ENCODE data around the gene SPATA13.

The SPATA13 gene

DNA sequence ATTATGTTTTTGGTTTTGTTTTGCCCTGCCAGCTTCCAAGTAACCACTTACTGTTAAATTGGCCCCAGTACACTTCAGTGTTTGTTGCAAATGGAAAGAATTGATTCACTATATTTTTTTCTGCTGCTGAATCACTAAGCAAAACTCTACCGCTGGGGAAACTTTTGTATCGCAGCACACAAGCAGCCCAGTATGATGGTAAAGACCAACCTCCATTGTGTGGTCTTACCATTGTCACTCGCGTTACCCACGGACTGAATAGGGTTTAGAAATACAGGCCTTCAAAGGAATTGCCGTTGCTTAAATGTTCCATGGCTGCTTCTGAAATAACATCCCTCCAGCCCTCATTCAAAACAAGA is 7.9 kb downstream of the SPATA13 start:
- DNase-seq = no peak

DNA sequence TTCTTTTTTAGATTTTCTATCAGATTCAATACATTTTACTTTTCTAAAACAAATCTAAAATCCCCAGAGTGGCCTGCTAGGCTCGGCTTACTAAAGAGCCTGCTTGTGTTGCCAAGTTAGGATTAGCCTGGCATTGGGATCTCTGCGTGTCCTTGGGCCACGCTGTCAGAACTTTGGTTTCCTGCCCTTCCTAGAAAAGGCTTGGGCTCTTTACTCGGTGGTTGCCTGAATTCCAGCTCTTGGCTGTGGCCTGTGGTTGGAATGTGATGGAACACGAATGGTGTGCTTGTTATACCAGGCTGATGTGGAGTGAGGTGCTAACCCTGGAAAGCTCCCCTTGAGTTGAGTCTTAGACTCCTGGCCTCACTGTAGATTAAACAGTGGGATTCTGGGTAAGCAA is 8.5 kb downstream of the SPATA13 start:
- DNase-seq = no peak

DNA sequence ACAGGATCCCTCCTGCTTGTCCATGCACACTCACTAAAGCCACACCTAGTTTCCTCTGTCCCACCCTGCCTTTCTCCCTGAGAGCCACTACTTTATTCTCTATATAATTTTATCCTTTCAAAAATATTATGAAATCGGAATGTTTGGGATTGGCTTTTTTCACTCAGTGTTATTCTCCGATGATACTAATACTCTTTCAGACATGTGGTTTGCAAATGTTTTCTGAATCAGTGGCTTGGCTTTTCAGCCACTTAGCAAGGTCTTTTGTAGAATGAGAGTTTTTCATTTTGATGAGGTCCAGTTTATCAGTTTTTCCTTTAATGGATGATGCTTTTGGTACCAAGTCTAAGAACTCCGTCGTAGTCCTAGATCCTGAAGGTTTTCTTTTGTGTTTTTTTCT is 11.6 kb downstream of the SPATA13 start:
- no peak for DNase-seq

DNA sequence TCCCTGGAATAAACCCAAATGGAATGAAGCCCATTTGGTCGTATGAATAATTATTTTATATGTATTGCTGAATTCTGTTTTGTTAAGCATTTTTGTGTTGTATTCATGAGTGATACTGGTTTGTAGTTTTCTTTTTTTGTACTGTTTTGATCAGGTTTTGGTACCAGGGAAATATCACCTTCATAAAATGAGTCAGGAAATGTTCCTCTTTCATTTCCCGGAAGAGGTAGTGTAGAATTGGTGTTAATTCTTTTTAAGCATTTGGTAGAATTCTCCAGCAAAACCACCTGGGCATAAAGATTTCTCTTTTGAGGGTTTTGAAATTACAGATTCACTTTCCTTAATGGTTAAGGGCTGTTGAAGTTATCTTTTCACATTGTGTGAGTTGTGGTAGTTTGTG is 13.3 kb downstream of the SPATA13 start:
- no peak for DNase-seq

DNA sequence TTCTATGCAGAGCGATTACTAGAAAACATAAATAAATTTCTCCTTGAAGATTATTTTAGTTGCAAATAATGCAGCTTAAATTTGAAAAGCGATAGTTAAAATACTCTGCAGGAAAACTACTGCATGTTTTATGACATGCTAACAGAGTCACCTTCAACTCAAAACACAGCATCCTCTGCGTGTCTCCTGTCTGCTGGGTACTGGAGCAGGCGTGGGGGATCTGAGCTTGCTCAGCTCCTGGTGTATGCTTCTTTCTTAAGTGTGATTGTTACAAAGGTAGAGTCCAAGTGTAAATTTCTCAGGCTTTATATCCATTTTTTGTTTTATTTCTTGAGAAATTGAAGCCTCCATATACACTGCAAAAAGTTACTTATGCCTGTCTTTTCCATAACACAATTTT is 15.3 kb downstream of the SPATA13 start:
- DNase-seq = no peak

DNA sequence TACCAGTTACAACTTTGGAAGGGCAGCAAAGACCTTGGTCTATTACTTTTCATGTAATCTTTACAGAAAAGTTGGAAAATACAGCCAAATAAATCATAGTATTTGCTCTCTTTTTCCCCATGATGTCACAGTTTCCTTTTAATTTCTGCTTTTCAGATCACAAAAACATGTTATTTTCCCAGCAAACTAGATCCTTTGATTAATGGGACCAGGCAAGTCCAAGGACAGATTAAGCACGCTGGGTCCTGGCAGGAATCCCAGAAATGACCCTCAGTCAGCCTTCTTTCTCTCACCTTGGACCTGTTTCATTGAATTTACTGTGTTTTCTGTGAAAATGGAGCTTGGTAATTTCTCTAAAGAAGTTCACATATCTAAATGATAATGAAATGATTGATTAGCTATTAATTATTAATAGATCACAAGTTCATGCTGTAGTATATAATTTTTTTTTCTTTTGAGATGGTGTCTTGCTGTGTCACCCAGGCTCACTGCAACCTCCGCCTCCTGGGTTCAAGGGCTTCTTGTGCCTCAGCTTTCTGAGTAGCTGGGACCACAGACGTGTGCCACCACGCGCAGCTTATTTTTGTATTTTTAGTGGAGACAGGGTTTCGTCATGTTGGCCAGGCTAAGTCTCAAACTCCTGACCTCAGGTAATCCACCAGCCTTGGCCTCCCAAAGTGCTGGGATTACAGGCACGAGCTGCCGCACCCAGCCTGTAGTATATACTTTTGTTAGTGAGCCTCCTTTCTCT is 16.0 kb downstream of the SPATA13 start:
- no peak for DNase-seq

DNA sequence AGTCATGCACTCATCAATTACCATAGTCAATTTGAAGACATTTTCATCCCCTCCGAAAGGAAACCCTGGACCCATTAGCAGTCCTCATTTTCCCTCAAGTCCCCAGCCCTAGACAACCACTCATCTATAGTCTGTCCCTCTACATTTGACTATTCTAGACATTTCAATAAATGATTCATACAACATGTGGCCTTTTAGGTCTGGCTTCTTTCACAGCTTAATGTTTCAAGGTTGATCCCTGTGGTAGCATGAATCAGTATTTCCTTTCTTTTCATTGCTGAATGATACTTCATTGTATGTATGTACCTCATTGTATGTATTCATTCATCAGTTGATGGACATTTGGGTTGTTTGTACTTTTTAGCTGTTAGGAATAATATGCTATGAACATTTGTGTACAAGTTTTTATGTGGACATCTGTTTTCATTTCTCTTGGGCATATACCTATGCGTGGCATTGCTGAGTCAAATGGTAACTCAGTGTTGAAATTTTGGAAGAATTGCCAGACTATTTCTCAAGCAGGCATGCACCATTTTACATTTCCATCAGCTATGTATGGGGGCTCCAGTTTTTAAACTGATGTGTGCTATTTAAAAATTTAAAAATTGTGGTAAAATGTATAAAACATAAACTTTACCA is 18.4 kb downstream of the SPATA13 start:
- DNase-seq = no peak

DNA sequence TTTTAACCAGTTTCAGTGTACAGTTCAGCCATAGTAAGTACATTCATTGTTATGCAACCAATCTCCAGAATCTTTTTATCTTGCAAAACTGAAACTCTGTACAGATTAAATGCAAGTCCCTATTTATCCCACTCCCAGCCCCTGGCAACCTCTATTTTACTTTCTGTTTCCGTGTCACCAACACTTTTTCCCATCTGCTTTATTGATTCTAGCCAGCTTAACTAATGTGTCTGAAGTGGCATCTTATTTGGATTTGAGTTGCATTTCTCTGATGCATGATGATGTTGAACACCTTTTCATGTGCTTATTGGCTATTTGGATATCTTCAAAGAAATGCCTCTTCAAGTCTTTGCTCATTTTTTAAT is 18.9 kb downstream of the SPATA13 start:
- no peak for DNase-seq

DNA sequence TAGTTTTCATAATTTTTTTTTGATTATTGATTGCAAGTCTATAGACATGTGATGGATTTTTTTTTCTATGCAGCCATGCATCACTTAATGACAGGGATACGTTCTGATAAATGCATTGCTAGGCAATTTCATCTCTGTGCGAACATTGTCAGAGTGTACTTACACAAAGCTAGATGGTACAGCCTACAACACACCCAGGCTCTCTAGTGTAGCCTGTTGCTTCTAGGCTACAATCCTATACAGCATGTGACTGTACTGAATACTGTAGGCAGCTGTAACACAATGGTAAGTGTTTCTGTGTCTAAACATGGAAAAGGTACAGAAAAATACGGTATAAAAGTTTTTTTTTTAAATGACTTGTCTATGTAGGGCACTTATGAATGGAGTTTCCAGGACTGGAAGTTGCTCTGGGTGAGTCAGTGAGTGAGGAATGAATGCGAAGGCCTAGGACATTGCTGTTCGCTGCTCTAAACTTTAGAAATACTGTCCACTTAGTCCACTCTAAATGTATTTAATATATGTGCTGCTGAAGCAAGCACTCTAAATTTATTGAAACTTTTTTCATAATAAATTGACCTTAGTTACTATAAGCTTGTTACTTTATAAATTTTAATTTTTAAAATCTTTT is 20.3 kb downstream of the SPATA13 start:
- no peak for DNase-seq

DNA sequence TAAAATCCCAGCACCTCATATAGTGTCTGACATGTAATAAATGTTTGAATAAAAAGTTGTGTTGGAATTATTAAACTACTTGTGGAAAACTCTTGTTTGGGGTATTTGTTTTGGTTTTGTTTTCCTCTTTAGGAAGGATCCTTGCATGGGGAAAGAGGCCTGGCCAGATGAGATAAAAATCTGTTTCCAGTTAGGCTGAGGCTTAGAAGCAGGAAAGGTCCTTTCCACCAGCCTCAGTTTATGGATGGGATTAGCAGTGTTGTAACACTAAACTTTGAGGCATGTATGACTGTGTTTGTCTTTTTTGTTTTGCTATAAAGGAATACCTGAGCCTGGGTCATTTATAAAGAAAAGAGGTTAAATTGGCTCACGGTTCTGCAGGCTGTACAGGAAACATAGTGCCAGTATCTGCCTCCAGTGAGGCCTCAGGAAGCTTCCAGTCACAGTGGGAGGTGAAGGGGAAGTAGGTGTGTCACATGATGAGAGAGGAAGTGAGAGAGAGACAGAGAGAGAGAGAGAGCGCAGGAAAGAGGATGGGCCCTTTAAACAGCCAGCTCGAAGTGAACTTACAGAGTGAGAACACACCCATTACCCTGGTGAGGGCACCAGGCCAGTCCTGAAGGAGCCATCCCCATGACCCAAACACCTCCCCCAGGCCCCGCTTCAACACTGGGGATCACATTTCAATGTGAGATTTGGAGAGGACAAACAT is 21.6 kb downstream of the SPATA13 start:
- DNase-seq = no peak

DNA sequence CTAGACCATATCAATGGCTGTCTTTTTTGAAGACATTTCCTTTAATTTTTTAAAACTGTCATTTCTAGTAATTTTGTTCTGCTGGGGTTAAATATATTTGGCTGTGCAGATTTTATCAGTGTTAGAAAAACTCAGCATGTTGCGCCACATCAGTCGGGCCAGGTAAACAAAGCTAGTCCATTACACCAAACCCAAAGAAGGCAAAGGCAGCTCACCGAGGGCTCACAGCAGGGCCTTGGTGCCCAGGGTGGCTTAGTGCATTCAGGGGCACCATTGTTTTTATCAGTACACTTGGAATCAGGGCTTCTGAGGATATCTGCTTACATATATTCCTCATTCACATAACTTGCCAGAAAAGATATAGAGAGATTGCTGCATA is 22.2 kb downstream of the SPATA13 start:
- DNase-seq = no peak

DNA sequence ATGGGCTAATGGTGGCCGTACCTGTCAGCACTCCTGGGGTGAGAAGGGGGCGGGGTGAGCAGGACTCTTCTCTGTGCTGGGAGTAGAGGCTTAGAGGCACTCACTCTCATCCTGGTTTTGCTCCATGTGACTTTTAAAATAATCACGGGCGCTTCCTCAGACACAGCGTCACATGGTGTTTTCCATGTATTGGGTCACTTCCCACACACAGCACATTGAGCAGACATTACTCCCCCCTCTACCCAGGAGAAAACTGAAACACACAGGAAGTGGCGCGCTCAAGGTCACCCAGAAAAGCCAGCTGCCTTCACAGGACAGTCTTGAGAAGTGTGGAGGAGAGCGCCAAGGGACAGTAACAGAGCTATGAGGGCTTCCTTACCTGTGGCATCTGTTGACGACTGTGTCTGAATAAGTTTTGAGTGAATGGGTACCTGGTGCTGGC is 23.2 kb downstream of the SPATA13 start:
- no peak for DNase-seq

DNA sequence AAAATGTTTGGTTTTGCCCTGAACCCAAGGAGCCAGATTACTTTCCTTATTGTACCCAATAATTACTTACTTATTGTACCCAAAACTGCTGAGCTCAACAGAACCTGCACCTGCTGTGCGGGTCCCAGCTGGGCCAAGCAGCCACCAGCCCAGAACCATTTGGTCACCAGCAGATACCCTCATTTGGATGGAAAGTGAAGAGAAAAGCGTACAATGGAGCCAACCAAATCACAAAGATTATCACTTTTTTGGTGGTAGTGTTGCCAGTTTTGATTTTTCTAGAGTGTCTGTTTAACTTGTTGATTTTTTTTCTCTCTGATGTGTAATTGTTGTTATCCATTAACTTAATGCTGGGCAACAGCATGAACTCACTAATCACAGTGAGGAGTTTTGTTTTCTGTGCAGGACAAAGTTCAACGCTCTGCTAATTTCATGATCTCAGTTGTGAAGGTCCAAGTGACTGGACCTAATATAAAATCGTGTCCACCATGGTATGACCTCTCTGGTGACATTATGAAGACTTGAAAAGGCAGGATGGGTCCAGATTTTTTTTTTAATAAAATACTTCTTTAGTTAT is 23.8 kb downstream of the SPATA13 start:
- DNase-seq = no peak

DNA sequence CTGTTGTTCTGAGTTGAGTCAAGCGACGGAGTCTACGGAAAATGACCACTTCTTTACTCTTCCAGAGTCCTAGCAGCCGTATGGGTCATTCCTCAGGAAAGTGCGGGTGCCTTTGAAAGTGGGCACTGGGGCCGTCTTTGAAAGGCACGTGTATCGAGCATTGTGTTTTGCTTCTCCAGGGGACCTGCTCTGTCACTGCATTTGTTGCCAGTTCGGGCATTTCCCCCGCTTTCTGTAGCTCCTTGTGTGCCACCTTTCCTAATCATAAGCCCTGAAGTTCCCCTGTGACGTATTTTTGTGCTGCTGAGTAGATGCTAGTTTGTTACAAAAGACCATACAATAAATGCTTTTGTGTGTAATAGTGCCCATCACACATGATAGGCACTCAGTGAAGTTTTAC is 24.4 kb downstream of the SPATA13 start:
- DNase-seq = no peak

DNA sequence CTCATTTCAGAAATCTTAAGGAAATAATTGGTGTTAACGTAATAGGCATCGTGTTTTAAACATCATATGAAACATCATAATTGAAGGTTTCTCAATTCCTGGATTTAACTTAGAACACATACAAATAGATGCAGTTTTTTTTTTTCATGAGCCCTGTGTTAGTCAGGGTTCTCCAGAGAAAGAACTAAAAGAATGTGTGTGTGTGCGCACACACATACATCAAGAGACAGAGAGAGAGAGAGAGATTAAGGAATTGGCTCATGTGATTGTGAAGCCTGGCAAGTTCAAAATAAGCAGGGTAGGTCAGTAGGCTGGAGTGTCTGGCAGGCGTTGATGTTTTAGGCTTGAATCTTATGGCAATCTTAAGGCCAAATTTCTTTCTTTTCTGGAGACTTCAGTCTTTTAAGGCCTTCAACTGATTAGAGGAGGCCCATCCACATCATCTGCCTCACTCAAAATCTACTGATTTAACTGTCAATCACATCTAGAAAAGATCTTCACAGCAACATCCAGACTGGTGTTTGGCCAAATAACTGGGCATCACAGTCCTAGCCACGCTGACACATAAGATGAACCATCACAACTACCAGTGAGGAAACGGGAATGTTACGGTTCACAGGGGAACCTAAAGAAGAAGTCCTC is 25.2 kb downstream of the SPATA13 start:
- no peak for DNase-seq

DNA sequence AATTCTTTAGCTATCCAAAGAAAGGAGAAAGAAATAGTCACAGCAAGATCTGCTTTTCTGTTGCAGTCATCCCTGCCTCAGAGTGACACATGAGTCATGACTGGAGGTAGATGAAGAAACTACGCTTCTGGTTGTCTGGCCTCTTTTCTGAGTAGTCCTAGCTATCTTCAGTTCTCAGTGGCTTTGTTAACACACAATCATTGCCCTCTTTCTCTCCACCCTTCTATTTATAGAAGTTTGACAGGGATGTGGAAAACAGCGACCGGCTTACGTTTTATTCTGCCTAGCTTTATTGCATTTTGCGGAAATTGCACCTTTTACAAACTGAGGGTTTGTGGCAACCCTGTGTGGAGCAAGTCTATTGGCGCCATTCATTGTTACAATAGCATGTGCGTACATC is 26.7 kb downstream of the SPATA13 start:
- DNase-seq = no peak

DNA sequence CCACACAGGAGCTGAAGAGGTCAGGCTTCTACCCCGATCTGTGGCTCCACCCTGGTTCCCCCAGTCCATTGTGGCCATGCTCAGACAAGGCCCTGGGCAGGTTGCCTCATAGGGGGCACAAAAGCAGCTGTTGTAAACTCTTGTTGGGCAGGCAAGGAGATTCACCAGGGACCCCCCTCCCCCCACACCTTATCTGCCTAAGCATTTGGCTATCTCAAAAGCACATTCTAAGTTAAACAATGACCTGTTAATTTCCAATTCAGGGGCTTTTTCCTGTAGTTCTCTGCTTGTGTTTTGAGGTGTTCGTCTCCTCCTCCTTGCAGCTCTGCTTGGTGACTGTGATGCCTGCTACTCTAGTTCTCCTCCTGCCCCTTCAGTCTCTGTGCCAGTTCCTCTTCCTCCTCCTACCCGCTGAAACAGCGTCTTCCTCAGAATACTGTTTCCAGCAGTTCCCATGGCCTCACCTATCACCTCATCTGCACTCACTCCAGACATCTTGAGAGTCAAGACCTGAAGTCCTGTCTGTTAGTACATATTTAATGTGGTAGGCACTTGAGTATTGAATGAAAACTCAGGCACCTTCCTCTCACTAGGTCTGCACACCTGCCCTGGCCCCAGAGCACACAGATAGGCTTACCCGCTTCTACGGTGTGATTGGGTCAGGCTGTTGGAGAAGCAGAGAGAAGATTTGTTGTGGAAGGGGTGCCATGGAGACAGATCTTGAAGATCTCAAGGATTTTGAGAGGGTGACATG is 31.7 kb downstream of the SPATA13 start:
- DNase-seq = no peak

DNA sequence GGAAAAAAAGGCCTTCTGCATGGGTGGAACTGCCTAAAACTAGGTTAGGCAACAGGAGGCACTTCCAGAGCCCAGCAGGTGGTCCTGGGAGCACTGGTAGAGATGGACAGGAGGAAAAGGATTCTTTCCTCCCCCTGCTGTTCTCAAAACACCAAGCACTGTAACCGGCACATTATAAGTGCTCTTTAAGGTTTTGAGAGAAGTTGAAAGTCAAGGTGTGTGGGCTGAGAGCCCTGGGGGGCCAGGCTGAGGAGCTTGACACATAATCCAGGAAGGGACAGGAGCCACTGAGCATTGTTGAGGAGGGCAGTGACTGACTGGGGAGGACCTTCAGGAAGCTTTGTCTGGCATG is 32.3 kb downstream of the SPATA13 start:
- DNase-seq = no peak

DNA sequence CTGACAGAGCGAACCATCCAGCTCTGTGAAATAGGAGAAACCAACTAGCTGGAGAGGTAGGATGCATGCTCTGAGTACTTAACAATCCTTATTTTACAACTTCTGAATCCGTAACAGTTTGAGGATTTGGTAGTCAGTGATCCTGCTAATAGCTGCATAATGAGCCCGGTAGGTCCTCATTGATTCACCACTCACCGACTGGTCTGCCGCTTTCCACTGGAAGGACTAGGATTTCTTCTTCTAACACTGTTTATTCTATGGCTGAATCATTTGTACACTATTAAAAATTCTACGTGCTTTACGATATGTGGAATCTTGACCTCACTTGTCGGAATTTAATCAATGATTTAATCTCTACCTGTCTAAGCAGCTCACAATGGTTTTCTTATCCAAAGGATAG is 33.9 kb downstream of the SPATA13 start:
- DNase-seq = no peak

DNA sequence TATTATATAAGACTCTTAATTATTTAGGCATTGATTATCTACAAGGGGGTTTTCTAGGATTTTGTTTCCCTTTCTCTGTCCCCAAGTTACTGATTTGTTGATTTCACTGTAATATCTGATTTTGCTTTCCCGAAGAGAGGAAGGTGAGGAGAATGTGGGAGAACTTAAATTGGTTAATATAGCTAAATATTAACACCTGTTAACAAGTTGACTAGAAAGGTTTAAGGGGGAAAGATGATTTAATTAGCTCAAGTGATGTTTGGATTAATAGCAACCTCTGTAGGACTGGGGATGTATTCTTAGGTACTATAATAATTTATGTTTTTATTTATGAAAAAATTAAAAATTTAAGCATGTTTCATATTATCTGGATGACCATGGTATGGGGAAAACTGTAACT is 35.1 kb downstream of the SPATA13 start:
- DNase-seq = no peak

DNA sequence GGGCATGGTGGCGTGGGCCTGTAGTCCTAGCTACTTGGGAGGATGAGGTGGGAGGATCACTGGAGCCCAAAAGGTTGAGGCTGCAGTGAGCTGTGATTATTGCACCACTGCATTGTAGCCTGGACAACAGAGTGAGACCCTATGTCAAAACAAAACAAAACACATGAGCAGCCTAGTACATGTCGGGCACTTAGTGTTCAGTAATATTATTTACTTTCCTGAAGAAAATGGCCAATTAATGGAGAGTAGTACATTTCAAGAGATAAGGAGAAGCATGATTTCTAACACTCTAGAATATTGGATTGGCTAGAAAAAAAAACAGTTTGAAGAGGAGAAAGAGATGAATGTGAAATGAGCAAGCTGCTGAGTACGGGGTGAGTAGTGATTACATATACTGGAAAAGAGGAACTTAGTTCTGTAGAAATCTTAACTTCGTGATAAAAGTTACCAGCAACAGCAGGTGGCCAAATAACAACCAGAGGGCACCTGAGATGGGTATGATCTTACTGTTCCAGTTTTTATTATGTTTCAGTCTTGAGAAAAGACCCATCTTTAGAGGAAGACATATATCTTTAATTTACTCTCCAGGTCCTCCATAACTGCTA is 36.2 kb downstream of the SPATA13 start:
- DNase-seq = no peak

DNA sequence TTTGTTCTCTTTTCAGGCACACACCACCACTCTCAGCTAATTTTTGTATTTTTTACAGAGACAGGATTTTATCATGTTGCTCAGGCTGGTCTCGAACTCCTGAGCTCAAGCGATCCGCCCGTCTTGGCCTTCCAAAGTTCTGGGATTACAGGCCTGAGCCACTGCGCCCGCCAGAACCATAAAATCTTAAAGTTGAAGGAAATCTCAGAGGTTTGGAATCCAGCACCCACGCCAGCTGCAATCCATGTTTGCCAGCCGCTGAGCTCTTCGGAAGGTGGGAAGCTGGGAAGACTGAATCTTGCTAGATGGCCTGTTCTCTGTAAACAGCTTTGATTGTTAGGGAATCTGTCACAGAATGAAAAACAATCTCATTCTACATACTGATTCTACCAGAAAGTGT is 38.5 kb downstream of the SPATA13 start:
- DNase-seq = no peak
